Measurements from ENCODE around the gene ST7. TPM values are rescaled to one million over a fixed set of nuclear protein-coding genes. Genes with fewer than 3 reads are reported as not detected.

Gene ST7
- total RNA-seq, 3 donors from 2014 or later (not counting 1 experiment from before 2014, with no cell fraction given): 9.8 to 15.7 (median 12.9) TPM

DNA sequence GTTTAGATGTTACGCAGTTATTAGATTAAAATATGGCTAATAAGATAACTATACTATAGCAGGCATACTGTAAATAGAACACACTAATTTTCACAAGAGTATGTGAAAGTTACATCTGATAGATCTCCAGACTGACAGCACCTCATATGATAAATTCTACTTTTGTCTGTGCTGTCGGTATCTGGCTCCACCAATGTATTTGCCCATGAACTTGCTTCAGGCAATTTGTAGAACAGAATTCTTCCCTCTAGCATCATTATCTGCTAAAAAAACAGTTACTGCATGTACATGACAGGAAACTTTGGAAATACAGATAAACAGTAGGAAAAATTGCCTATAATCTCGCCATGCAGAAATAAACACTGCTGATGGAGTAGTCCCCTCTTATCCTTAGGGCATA lies 231.8 kb downstream of the ST7 start:
- no peak overlapping the region for H3K27ac ChIP-seq (ENCODE audit: low read length)
- Mint-ChIP-seq H3K27ac (no peak overlapping the region), H3K27me3 (ENCODE audit: low read depth in 2 of 2) (no peaks in the 10 kb centered on the region), H3K9me3 (no peaks in the 10 kb centered on the region), H3K4me3 (no peak overlapping the region), H3K4me1 (no peaks in the 10 kb centered on the region), H3K36me3 (no peaks in the 10 kb centered on the region)
- DNase-seq (no peak), ATAC-seq (no peak)
- H3K4me1 ChIP-seq (ENCODE audit: control insufficient read depth, insufficient read depth, low read length): no peaks in the 10 kb centered on the region
- TF ChIP-seq, protein P1, sequence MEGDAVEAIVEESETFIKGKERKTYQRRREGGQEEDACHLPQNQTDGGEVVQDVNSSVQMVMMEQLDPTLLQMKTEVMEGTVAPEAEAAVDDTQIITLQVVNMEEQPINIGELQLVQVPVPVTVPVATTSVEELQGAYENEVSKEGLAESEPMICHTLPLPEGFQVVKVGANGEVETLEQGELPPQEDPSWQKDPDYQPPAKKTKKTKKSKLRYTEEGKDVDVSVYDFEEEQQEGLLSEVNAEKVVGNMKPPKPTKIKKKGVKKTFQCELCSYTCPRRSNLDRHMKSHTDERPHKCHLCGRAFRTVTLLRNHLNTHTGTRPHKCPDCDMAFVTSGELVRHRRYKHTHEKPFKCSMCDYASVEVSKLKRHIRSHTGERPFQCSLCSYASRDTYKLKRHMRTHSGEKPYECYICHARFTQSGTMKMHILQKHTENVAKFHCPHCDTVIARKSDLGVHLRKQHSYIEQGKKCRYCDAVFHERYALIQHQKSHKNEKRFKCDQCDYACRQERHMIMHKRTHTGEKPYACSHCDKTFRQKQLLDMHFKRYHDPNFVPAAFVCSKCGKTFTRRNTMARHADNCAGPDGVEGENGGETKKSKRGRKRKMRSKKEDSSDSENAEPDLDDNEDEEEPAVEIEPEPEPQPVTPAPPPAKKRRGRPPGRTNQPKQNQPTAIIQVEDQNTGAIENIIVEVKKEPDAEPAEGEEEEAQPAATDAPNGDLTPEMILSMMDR (IDR thresholded peaks at IDR 0.05): no peak
- H3K4me3 ChIP-seq (ENCODE audit: low read length): no peak overlapping the region
- intact Hi-C loops (cut with micrococcal nuclease): no loop called here
- no peaks in the 10 kb centered on the region for H3K36me3 ChIP-seq (ENCODE audit: control insufficient read depth, insufficient read depth, low read length)
- H3K27me3 ChIP-seq (ENCODE audit: control insufficient read depth, insufficient read depth, low read length): no peaks in the 10 kb centered on the region
- WGBS (ENCODE audit: insufficient coverage): 100% methylated on average over 2 of the region's 3 CpGs
- H3K9me3 ChIP-seq (ENCODE audit: control insufficient read depth, insufficient read depth, low read length): no peaks in the 10 kb centered on the region

GRCh38 chr7:117186218-117187010 lies 233.1 kb downstream of the ST7 start:
- peak in 1 of 3 donors; percentile 57 for ATAC-seq
- H3K36me3 Mint-ChIP-seq: no peaks in the 10 kb centered on the region
- intact Hi-C loops (cut with micrococcal nuclease): no loop called here
- Histone ChIP-seq H3K4me3 (ENCODE audit: low read length) (no peak overlapping the region), H3K36me3 (ENCODE audit: control insufficient read depth, insufficient read depth, low read length) (no peaks in the 10 kb centered on the region), H3K9me3 (ENCODE audit: control insufficient read depth, insufficient read depth, low read length) (no peaks in the 10 kb centered on the region), H3K27me3 (ENCODE audit: control insufficient read depth, insufficient read depth, low read length) (no peaks in the 10 kb centered on the region), H3K27ac (ENCODE audit: low read length) (no peak overlapping the region), H3K4me1 (ENCODE audit: control insufficient read depth, insufficient read depth, low read length) (no peaks in the 10 kb centered on the region)
- no peaks in the 10 kb centered on the region for H3K27me3 Mint-ChIP-seq (ENCODE audit: low read depth in 2 of 2)
- H3K9me3 Mint-ChIP-seq: no peaks in the 10 kb centered on the region
- no peak overlapping the region for H3K4me3 Mint-ChIP-seq
- DNase-seq: no peak
- WGBS (ENCODE audit: insufficient coverage): 97% methylated on average over 7 of the region's 7 CpGs
- TF ChIP-seq, protein P1 (IDR thresholded peaks at IDR 0.05): no peak
- H3K27ac Mint-ChIP-seq: no peak overlapping the region
- no peaks in the 10 kb centered on the region for H3K4me1 Mint-ChIP-seq

DNA sequence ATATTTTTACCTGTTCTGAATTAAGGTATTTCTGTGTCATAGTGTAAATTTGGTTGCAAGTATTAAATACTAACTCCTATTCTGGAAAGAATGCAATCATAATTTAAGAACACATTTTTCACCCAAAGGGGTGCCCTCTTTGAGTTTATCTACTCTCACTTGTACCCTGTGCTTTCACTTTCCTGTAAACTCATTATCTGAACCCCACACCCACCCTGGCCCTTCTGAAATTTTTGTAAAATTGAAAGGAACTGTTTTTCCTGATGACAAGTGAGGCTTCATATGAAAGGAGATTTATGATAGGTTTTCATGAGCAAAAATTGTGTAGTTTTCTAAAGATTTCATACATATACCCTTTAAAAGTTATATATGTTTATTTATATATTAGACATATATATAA lies 235.1 kb downstream of the ST7 start:
- H3K4me1 ChIP-seq (ENCODE audit: control insufficient read depth, insufficient read depth, low read length): no peaks in the 10 kb centered on the region
- H3K27ac ChIP-seq (ENCODE audit: low read length): no peak overlapping the region
- no peaks in the 10 kb centered on the region for H3K36me3 Mint-ChIP-seq
- no peak overlapping the region for H3K4me3 ChIP-seq (ENCODE audit: low read length)
- no peaks in the 10 kb centered on the region for H3K9me3 ChIP-seq (ENCODE audit: control insufficient read depth, insufficient read depth, low read length)
- no peaks in the 10 kb centered on the region for H3K27me3 Mint-ChIP-seq (ENCODE audit: low read depth in 2 of 2)
- intact Hi-C loops (cut with micrococcal nuclease): no loop called here
- no peak overlapping the region for H3K27ac Mint-ChIP-seq
- no peaks in the 10 kb centered on the region for H3K36me3 ChIP-seq (ENCODE audit: control insufficient read depth, insufficient read depth, low read length)
- no peaks in the 10 kb centered on the region for H3K27me3 ChIP-seq (ENCODE audit: control insufficient read depth, insufficient read depth, low read length)
- TF ChIP-seq, protein P1 (IDR thresholded peaks at IDR 0.05): no peak
- no peaks in the 10 kb centered on the region for H3K4me1 Mint-ChIP-seq
- DNase-seq (no peak), ATAC-seq (no peak)
- no peaks in the 10 kb centered on the region for H3K9me3 Mint-ChIP-seq
- H3K4me3 Mint-ChIP-seq: no peak overlapping the region

Measured in natural killer cell (primary cell).